PC-9 (cell line): Measurements from ENCODE around the gene TLE4. TPM values are rescaled to one million over a fixed set of nuclear protein-coding genes. Genes with fewer than 3 reads are reported as not detected.

Experiments
- BruUV-seq: library from RNA; stranded (reverse); fragments of 400-500 nt; replicated peaks from 2 replicates; lab custom pipeline; 2021; lab: Mats Ljungman, UMichigan
- CTCF ChIA-PET: fragments of 300-600 bp; sonication (Branson Sonifier 250); formaldehyde crosslinking; loops from one replicate; lab custom pipeline; 2022; ENCODE audit warnings: antibody characterized with exemption; lab: Charles Lee
- POLR2A ChIA-PET: fragments of 300-600 bp; sonication (Branson Sonifier 250); formaldehyde crosslinking; loops from one replicate; lab custom pipeline; 2022; ENCODE audit warnings: antibody characterized with exemption; ENCODE audit not compliant: unreplicated experiment; lab: Charles Lee
- DNase-seq, 2 experiments: peaks; one replicate each; pipeline versions ENCODE4 v3.0.0 to v3.0.0-alpha.2; 2015 to 2022; ENCODE audit warnings: mixed read lengths in 1 of 2
- H2AFZ ChIP-seq: fragments of 200-600 bp; sonication (generic); 2 replicates; pipeline ENCODE4 v1.8.1; 2017; ENCODE audit warnings: antibody characterized with exemption
- H3F3A ChIP-seq: fragments of 200-600 bp; sonication (generic); 2 replicates; pipeline ENCODE4 v1.8.1; 2017; ENCODE audit warnings: antibody characterized with exemption, mild to moderate bottlenecking, low read depth; ENCODE audit not compliant: insufficient read depth
- H3K27ac ChIP-seq: fragments of 200-600 bp; sonication (generic); 2 replicates; pipeline ENCODE4 v1.6.1; 2016; ENCODE audit warnings: mixed run types
- H3K27me3 ChIP-seq: fragments of 200-600 bp; sonication (generic); 2 replicates; pipeline ENCODE4 v1.6.1; 2016; ENCODE audit warnings: low read depth, mixed run types; ENCODE audit not compliant: insufficient read depth
- H3K36me3 ChIP-seq: fragments of 200-600 bp; sonication (generic); 2 replicates; pipeline ENCODE4 v1.6.1; 2016; ENCODE audit warnings: low read depth, mixed run types
- H3K4me1 ChIP-seq: fragments of 200-600 bp; sonication (generic); replicated peaks from 2 replicates; pipeline ENCODE4 v1.6.1; 2016; ENCODE audit warnings: mixed run types; ENCODE audit not compliant: insufficient read depth
- H3K4me2 ChIP-seq: fragments of 200-600 bp; sonication (generic); 2 replicates; pipeline ENCODE4 v1.6.1; 2017; ENCODE audit warnings: mixed run types
- H3K4me3 ChIP-seq: fragments of 200-600 bp; sonication (generic); 2 replicates; pipeline ENCODE4 v1.6.1; 2016; ENCODE audit warnings: mixed run types
- H3K79me2 ChIP-seq: fragments of 200-600 bp; sonication (generic); 2 replicates; pipeline ENCODE4 v1.6.1; 2017; ENCODE audit warnings: low read depth, mixed run types
- H3K9me2 ChIP-seq: fragments of 200-600 bp; sonication (generic); 2 replicates; pipeline ENCODE4 v1.8.1; 2017; ENCODE audit warnings: mild to moderate bottlenecking; ENCODE audit not compliant: insufficient read depth
- H3K9me3 ChIP-seq: fragments of 200-600 bp; sonication (generic); 2 replicates; pipeline ENCODE4 v1.8.1; 2016; ENCODE audit warnings: low read depth; ENCODE audit not compliant: insufficient read depth
- H4K20me1 ChIP-seq: fragments of 200-600 bp; sonication (generic); 2 replicates; pipeline ENCODE4 v1.8.1; 2017; ENCODE audit not compliant: insufficient read depth
- EZH2 ChIP-seq: fragments of 200-600 bp; sonication (generic); IDR thresholded peaks from 2 replicates; pipeline ENCODE4 v1.8.0; 2017; ENCODE audit warnings: antibody characterized with exemption, low read depth
- intact Hi-C: fragments of 100-400 bp; cut with micrococcal nuclease; formaldehyde crosslinking; loops from one replicate; pipeline ENCODE4 v1.10.0; 2022; ENCODE audit not compliant: unreplicated experiment
- total RNA-seq: library from RNA; stranded (reverse); gene quantifications from 2 replicates; pipeline ENCODE4 v1.2.3, GENCODE V29; 2021
- TF ChIP-seq, protein P1 (sequence below): fragments of 200-600 bp; sonication (generic); conservative IDR thresholded peaks from 2 replicates; pipeline ENCODE4 v1.6.1; 2017; ENCODE audit warnings: mixed run types, antibody characterized with exemption, mild to moderate bottlenecking, moderate library complexity

TLE4 gene
- total RNA-seq, 1 experiment from 2014 or later = not detected

DNA sequence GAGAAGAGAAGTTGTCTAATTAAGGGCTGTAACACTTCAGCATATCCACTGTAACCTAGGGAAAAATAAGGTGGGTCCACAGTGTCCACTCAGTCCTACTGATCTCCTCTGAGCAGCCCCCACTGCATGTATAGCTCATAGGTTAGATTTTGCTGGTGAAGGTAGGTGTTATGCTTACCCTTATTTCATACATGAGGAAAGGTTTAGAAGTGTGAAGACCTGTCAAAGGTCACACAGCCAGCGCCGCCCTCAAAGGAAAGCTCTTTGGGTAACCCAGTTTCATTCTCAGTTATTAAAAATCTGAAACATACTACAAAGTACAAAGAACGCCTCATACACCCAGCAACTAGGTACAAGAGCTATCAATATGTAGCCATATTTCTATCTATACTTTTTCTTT is 87.2 kb downstream of the TLE4 start:
- no TSS peak for BruUV-seq
- intact Hi-C loops = no loop called here
- Histone ChIP-seq H4K20me1 (no peaks in the 10 kb centered on the region), H2AFZ (no peak overlapping the region), H3K36me3 (no peaks in the 10 kb centered on the region), H3K4me2 (no peak overlapping the region), H3K27ac (no peak overlapping the region), H3K4me3 (no peak overlapping the region), H3F3A (no peaks in the 10 kb centered on the region), H3K9me2 (no peaks in the 10 kb centered on the region), H3K9me3 (no peaks in the 10 kb centered on the region), H3K79me2 (no peaks in the 10 kb centered on the region), H3K27me3 (peaks cover 19% of the 10 kb centered on the region), H3K4me1 (no peaks in the 10 kb centered on the region)
- CTCF ChIA-PET = no interaction called here
- DNase-seq = no peak
- TF ChIP-seq EZH2 = no peak
- TF ChIP-seq, protein P1, sequence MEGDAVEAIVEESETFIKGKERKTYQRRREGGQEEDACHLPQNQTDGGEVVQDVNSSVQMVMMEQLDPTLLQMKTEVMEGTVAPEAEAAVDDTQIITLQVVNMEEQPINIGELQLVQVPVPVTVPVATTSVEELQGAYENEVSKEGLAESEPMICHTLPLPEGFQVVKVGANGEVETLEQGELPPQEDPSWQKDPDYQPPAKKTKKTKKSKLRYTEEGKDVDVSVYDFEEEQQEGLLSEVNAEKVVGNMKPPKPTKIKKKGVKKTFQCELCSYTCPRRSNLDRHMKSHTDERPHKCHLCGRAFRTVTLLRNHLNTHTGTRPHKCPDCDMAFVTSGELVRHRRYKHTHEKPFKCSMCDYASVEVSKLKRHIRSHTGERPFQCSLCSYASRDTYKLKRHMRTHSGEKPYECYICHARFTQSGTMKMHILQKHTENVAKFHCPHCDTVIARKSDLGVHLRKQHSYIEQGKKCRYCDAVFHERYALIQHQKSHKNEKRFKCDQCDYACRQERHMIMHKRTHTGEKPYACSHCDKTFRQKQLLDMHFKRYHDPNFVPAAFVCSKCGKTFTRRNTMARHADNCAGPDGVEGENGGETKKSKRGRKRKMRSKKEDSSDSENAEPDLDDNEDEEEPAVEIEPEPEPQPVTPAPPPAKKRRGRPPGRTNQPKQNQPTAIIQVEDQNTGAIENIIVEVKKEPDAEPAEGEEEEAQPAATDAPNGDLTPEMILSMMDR = no peak
- POLR2A ChIA-PET = no interaction called here

DNA sequence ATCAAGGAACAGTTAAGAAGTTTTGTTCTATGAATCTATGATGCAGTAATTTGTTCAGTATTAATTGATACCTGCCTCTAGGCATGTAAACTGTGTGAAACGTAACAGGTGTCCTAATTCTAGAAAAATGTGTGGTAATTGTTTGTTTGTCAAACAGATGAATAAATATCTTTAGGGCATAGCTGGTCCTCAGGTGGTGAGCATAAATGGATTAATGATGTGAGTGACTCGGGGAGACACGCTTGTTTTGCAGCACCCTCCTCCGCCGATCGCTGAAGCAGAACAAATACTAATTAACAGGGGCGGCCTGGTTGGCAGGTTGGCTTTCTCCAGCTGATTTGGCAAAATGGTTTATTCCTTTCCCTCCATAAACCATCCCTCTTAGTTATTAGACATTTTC is 88.8 kb downstream of the TLE4 start:
- intact Hi-C loops = no loop called here

DNA sequence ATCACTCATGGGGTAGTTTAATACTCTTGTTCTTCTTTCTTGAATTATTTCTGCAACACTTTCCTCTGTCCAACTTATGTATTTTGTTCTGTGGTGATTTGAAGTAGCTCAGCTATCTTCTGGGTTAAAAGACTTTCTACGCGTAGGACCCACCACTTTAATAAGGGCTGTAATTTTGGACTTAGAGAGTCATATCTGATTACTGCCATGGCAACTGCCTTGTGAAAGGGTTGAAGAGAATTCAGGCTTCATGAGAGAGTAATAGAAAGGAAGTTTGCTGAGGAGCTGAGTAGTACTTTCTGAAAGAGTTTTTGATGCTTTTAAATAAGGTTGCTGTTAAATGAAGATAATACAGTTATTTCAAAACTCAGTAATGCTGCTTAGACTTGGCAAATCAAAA is 89.5 kb downstream of the TLE4 start:
- H4K20me1 ChIP-seq = no peaks in the 10 kb centered on the region
- H3K9me2 ChIP-seq = no peaks in the 10 kb centered on the region
- no TSS peak for BruUV-seq
- no peaks in the 10 kb centered on the region for H3F3A ChIP-seq
- H3K9me3 ChIP-seq = no peaks in the 10 kb centered on the region
- peaks cover 32% of the 10 kb centered on the region for H3K27me3 ChIP-seq
- H2AFZ ChIP-seq = no peak overlapping the region
- no peaks in the 10 kb centered on the region for H3K4me1 ChIP-seq
- no peaks in the 10 kb centered on the region for H3K79me2 ChIP-seq
- CTCF ChIA-PET = no interaction called here
- no peak for TF ChIP-seq EZH2
- no peak for DNase-seq
- POLR2A ChIA-PET = no interaction called here
- no peak overlapping the region for H3K27ac ChIP-seq
- intact Hi-C loops = no loop called here
- H3K36me3 ChIP-seq = no peaks in the 10 kb centered on the region
- no peak overlapping the region for H3K4me3 ChIP-seq
- H3K4me2 ChIP-seq = no peak overlapping the region

More for the DNA sequence above, 88.8 kb downstream of the TLE4 start:
- TF ChIP-seq, protein P1 = no peak
- no peak for TF ChIP-seq EZH2
- ChIA-PET POLR2A (no interaction called here), CTCF (no interaction called here)
- Histone ChIP-seq H3K9me2 (no peaks in the 10 kb centered on the region), H2AFZ (no peak overlapping the region), H3F3A (no peaks in the 10 kb centered on the region), H3K27me3 (peaks cover 32% of the 10 kb centered on the region), H3K27ac (no peak overlapping the region), H3K36me3 (no peaks in the 10 kb centered on the region), H3K4me1 (no peaks in the 10 kb centered on the region), H4K20me1 (no peaks in the 10 kb centered on the region), H3K4me2 (no peak overlapping the region), H3K4me3 (no peak overlapping the region), H3K9me3 (no peaks in the 10 kb centered on the region), H3K79me2 (no peaks in the 10 kb centered on the region)
- no peak for DNase-seq
- no TSS peak for BruUV-seq

DNA sequence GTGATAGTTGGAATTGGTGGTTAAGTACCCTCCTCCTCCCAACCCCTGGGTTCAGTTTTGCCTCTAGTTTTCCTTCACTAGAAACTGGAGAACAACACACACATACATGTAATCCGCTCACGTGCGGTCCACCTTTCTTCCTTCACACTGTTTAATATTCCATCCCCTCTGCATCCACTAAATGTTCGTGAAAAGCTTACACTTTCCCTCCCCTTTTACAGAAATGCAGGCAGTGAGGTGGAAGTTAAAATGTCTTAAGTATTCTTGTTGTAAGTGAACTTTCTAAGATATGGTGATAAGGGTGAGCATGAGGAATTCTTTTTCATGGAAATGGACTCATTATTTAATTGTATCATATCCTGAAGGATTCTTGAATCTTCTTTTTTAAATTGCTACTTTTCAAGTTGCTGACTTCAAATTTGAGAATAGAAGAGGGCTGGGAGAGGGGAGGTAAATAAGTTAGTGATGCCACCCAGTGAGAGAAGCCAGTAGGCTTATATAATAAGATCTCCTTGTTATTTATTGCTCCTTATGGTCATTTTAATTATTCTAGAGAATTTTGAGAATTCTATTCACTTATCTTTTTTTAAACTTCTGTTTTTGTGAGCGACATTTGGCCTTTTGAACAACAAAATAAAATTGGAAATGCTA is 90.2 kb downstream of the TLE4 start:
- Histone ChIP-seq H3F3A (no peaks in the 10 kb centered on the region), H3K4me1 (no peaks in the 10 kb centered on the region), H3K27me3 (peaks cover 32% of the 10 kb centered on the region), H3K27ac (no peak overlapping the region), H3K4me2 (no peak overlapping the region), H3K79me2 (no peaks in the 10 kb centered on the region), H2AFZ (no peak overlapping the region), H3K9me2 (no peaks in the 10 kb centered on the region), H3K4me3 (no peak overlapping the region), H3K36me3 (no peaks in the 10 kb centered on the region), H3K9me3 (no peaks in the 10 kb centered on the region), H4K20me1 (no peaks in the 10 kb centered on the region)
- no peak for DNase-seq
- intact Hi-C loops = no loop called here
- POLR2A ChIA-PET = no interaction called here
- BruUV-seq = no TSS peak
- CTCF ChIA-PET = no interaction called here
- TF ChIP-seq, protein P1 = no peak
- no peak for TF ChIP-seq EZH2
